HL-60 (cell line): ENCODE results near the gene ZNF436.

Experiments
- DNase-seq, 2 experiments: peaks; one replicate each; pipeline ENCODE4 v3.0.0-alpha.2; 2010 to 2020; ENCODE audit warnings: low read depth in 1 of 2, low spot score in 1 of 2
- H3K27ac ChIP-seq: fragments of 250-450 bp; sonication (Bioruptor Pico); replicated peaks from 2 replicates; pipeline ENCODE4 v1.5.1; 2020; ENCODE audit warnings: mild to moderate bottlenecking, moderate library complexity
- H3K27me3 ChIP-seq: fragments of 250-450 bp; sonication (Bioruptor Pico); 2 replicates; pipeline ENCODE4 v1.5.1; 2021; ENCODE audit warnings: mild to moderate bottlenecking, moderate library complexity; ENCODE audit not compliant: insufficient read depth, poor library complexity, severe bottlenecking
- H3K4me3 ChIP-seq: replicated peaks from 2 replicates; pipeline ENCODE4 v1.5.1; 2011; ENCODE audit warnings: mild to moderate bottlenecking, control low read depth, low read length; ENCODE audit not compliant: insufficient read depth
- GABPA ChIP-seq: IDR thresholded peaks from 2 replicates; pipeline ENCODE4 v1.6.1; 2012; ENCODE audit warnings: low read depth
- POLR2AphosphoS5 ChIP-seq: IDR thresholded peaks from 2 replicates; pipeline ENCODE4 v1.6.1; 2012; ENCODE audit warnings: low read depth
- SPI1 ChIP-seq: IDR thresholded peaks from 2 replicates; pipeline ENCODE4 v1.6.1; 2012; ENCODE audit warnings: low read depth, mild to moderate bottlenecking, borderline replicate concordance
- TF ChIP-seq, protein P1 (sequence below): IDR thresholded peaks from one replicate; pipeline ENCODE4 v1.5.1; 2011; ENCODE audit warnings: low read length, control low read depth, inconsistent platforms; ENCODE audit not compliant: insufficient read depth
- TF ChIP-seq, protein P2 (sequence below): IDR thresholded peaks from 2 replicates; pipeline ENCODE4 v1.6.1; 2012; ENCODE audit warnings: low read depth; ENCODE audit not compliant: insufficient replicate concordance

The ZNF436 gene

DNA sequence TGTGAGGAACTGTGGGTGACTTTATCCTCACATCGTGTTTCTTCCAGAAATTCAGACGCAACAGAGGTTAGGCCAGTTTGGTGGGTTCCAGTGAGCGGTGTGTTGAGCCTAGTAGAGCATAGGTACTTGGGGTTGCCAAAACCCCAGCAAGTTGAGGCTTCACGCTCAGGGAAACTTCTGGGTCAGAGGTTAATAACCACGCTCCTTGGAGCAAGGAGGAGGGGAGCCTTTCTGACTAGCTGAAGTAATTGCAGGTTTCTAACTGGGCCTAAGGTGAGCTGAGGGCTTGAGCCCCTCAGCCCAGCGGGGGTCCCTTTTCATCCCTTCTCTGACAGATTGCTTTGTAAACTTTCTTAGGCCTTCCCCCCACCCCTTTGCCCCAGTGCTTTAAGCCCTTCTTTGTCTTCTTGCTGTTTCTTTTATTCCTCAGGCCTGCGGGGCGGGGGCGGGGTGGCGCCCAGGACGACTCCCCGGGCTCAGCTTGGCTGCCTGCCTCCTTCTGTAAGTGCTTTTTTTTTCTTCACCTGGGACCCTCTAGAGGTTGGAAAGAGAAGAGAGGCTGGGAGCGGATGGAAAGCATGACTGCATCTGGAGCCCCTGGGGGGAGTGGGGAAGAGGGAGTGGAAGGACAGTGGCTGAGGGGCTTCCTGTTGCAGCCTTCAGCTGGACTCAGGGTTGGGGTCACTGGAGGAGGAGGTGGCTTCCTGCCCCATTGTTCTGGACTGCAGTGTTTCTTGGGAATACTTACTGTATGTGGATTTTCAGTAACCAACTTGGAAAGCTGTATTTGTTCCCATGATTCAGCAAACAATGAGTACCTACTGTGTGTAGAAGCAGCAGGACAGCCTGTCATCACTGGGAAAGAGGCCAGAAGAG lies 1.3 kb upstream of the ZNF436 start:
- Histone ChIP-seq H3K27me3 (no peaks in the 10 kb centered on the region), H3K4me3 (no peak overlapping the region), H3K27ac (no peak overlapping the region)
- DNase-seq = no peak
- TF ChIP-seq POLR2AphosphoS5 (no peak), GABPA (no peak), SPI1 (no peak)
- TF ChIP-seq, protein P1, sequence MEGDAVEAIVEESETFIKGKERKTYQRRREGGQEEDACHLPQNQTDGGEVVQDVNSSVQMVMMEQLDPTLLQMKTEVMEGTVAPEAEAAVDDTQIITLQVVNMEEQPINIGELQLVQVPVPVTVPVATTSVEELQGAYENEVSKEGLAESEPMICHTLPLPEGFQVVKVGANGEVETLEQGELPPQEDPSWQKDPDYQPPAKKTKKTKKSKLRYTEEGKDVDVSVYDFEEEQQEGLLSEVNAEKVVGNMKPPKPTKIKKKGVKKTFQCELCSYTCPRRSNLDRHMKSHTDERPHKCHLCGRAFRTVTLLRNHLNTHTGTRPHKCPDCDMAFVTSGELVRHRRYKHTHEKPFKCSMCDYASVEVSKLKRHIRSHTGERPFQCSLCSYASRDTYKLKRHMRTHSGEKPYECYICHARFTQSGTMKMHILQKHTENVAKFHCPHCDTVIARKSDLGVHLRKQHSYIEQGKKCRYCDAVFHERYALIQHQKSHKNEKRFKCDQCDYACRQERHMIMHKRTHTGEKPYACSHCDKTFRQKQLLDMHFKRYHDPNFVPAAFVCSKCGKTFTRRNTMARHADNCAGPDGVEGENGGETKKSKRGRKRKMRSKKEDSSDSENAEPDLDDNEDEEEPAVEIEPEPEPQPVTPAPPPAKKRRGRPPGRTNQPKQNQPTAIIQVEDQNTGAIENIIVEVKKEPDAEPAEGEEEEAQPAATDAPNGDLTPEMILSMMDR = no peak
- TF ChIP-seq, protein P2, sequence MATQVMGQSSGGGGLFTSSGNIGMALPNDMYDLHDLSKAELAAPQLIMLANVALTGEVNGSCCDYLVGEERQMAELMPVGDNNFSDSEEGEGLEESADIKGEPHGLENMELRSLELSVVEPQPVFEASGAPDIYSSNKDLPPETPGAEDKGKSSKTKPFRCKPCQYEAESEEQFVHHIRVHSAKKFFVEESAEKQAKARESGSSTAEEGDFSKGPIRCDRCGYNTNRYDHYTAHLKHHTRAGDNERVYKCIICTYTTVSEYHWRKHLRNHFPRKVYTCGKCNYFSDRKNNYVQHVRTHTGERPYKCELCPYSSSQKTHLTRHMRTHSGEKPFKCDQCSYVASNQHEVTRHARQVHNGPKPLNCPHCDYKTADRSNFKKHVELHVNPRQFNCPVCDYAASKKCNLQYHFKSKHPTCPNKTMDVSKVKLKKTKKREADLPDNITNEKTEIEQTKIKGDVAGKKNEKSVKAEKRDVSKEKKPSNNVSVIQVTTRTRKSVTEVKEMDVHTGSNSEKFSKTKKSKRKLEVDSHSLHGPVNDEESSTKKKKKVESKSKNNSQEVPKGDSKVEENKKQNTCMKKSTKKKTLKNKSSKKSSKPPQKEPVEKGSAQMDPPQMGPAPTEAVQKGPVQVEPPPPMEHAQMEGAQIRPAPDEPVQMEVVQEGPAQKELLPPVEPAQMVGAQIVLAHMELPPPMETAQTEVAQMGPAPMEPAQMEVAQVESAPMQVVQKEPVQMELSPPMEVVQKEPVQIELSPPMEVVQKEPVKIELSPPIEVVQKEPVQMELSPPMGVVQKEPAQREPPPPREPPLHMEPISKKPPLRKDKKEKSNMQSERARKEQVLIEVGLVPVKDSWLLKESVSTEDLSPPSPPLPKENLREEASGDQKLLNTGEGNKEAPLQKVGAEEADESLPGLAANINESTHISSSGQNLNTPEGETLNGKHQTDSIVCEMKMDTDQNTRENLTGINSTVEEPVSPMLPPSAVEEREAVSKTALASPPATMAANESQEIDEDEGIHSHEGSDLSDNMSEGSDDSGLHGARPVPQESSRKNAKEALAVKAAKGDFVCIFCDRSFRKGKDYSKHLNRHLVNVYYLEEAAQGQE = no peak

DNA sequence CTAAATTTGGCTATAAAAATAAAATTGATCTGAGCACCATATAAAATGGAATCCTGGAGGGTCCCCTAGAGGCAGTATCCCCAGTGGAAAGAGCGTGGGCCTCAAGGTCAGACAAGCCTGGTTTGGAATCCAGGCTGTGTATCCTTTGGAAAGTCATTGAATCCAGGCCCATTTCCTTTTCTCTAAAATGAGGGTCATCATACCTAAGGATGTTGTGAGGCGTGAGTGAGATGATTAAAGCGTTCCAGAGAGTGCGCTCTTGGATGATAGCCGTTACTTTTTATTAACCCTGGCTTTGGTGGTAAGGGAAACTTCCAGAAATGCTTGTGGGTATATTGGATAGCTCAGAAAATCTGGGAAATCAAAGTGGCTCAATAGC lies 683 bp upstream of the ZNF436 start:
- Histone ChIP-seq H3K27ac (peak overlapping the region; percentile 90; the same call in 1 of the 2 replicates), H3K4me3 (no peak overlapping the region), H3K27me3 (no peaks in the 10 kb centered on the region)
- DNase-seq = no peak
- TF ChIP-seq GABPA = no peak
- no peak for TF ChIP-seq POLR2AphosphoS5
- TF ChIP-seq, protein P2 = no peak
- no peak for TF ChIP-seq SPI1
- TF ChIP-seq, protein P1 = no peak

DNA sequence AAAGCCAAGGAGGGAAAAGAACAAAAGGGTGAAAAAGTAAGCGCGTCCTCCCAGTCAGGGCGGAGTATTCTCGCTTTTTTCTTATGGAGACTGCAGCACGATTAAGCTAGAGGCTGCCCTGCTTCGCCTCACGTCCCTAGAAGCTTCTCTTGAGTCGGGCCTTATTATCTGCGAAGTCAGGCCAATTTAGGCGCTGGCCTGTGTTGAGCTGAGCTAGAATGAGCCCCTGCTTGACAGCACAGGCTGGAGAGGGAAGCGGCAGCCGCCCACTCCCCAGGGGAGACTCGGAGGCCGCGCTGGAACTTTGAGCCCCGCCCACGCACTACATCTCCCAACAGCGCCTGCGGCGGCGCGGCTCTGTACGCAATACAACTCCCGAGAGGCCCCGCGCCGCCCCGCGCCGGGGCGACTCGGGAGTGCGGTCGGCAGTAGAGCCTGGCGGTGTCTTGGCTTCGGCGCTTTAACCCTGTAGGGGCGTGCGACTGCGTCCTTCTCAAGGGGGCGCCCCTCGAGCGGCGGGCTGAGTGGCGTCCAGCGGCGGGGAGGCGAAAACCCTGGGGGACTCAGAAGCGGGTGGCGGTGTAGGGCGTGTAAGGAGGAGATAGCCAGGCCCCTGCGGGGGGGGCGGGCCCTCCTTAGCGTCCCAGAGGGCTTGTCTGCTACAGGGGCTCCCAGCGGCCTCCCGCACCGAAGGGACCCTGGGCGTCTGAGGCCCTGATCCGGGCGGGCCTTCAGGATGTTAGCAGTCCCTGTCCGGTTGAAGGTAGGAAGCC lies 888 bp downstream of the ZNF436 start:
- Histone ChIP-seq H3K4me3 (peak overlapping the region; percentile 81), H3K27ac (peak overlapping the region; percentile 90), H3K27me3 (no peaks in the 10 kb centered on the region)
- TF ChIP-seq GABPA = 0 out of 2 replicates have a peak, but pooled peaks have one; percentile 20
- TF ChIP-seq, protein P1 = no peak
- TF ChIP-seq, protein P2 = no peak
- TF ChIP-seq POLR2AphosphoS5 = peak; percentile 62; the same call in 1 of the 2 replicates
- no peak for TF ChIP-seq SPI1
- DNase-seq = peak; percentile 88
